Stimulated activated CD4-positive, alpha-beta T cell treated with anti-CD3 and anti-CD28 coated beads, Interleukin-12 subunit alpha, Interleukin-12 subunit beta, amount 100 ng/mL, for 24 hours (primary cell): ENCODE data around the gene GCLM.
A peak's percentile ranks its signal among the peaks of the same experiment; 100 is the strongest.

Experiments used
- DNase-seq, 2 experiments: peaks; one replicate each; pipeline ENCODE4 v3.0.0-alpha.2; 2020; ENCODE audit warnings: low read depth in 2 of 2

Gene GCLM

GRCh38 chr1:93846206-93846991, 62.8 kb downstream of the GCLM start:
- peak; percentile 64 to 70 for DNase-seq

- DNase-seq, result no peak
Measured at GRCh38 chr1:93845538-93846205, 63.6 kb downstream of the GCLM start.

GRCh38 chr1:93844262-93845045, 64.8 kb downstream of the GCLM start:
- DNase-seq, result no peak

GRCh38 chr1:93842750-93843500, 66.3 kb downstream of the GCLM start:
- no peak for DNase-seq

- DNase-seq, result no peak
Measured at GRCh38 chr1:93841771-93842170, 67.5 kb downstream of the GCLM start.

- DNase-seq, result no peak
Measured at GRCh38 chr1:93840956-93841482, 68.2 kb downstream of the GCLM start.

- DNase-seq, result no peak
Measured at GRCh38 chr1:93839753-93840152, 69.5 kb downstream of the GCLM start.

GRCh38 chr1:93839307-93839706, 69.9 kb downstream of the GCLM start:
- no peak for DNase-seq

GRCh38 chr1:93837961-93838360, 71.3 kb downstream of the GCLM start:
- DNase-seq, result no peak
